ENCODE data around the gene CASKIN1.
"Not testable (repeated sequence)": the region's sequence is repeated elsewhere in the genome, so short reads cannot be mapped to it uniquely, and the experiment has no call there.

CASKIN1 gene

DNA sequence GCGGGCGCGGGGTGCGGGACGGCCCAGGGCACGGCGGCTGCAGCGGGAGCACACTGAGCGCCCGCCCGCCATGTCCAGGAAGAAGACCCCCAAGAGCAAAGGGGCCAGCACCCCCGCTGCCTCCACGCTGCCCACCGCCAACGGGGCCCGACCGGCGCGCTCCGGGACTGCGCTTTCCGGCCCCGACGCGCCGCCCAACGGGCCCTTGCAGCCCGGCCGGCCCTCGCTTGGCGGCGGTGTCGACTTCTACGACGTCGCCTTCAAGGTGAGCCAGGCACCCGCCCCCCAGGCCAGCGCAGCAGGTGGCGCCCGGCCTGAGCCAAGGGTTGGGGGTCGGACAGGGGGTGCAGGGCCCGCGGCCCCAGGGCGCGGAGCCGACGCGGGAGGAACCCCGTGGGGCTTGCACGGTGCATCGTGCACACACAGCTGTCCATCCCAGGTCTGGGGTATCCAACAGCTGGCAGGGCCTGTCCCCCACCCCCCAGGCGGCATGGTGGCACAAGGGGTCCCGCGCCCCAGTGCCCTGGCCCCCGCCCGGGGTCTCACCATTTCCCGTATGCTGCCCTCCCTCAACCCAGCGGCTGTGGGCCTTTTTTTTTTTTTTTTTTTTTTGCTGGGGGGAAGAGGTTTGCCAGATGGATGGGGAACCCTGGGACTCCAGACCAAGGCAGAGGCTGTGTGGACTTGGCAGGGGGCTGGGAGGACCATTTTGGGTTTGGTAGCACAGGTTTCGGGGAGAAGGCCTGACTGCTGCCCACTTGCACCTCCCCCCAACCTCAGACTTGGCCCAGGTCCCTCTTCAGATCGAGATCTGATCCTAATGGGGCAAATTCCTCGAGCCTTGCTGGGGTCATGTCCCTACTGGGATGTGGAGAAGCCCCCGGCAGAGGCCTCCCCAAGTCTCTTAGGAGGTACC lies 47.4 kb downstream of the CASKIN1 start:
- no peak for DNase-seq (ENCODE audit: extremely low spot score, insufficient read length, low read depth)
- FAIRE-seq = no peak

GRCh38 chr16:2147981-2148671 lies 48.3 kb downstream of the CASKIN1 start, which contains the start of gene RAB26:
Gene RAB26, plus strand, starts transcription at chr16:2148625. Its CDS starts 159 bp downstream, at chr16:2148784.
- DNase-seq (ENCODE audit: extremely low spot score, insufficient read length, low read depth) (no peak), FAIRE-seq (no peak)

GRCh38 chr16:2147378-2147777 lies 49.0 kb downstream of the CASKIN1 start:
- FAIRE-seq (no peak), DNase-seq (ENCODE audit: extremely low spot score, insufficient read length, low read depth) (no peak)

- no peak for DNase-seq (ENCODE audit: extremely low spot score, insufficient read length, low read depth)
- no peak for FAIRE-seq
Measured at GRCh38 chr16:2145843-2146242, 50.6 kb downstream of the CASKIN1 start.

GRCh38 chr16:2143878-2144485 lies 52.4 kb downstream of the CASKIN1 start:
- DNase-seq (ENCODE audit: extremely low spot score, insufficient read length, low read depth) = no peak
- no peak for FAIRE-seq

GRCh38 chr16:2142942-2143877 lies 53.2 kb downstream of the CASKIN1 start:
- FAIRE-seq = no peak
- DNase-seq (ENCODE audit: extremely low spot score, insufficient read length, low read depth) = no peak

GRCh38 chr16:2135770-2136490 lies 60.5 kb downstream of the CASKIN1 start, which contains the start of gene PKD1:
Gene PKD1, minus strand, starts transcription at chr16:2135898. Its CDS starts 209 bp downstream, at chr16:2135689.
- FAIRE-seq = peak; percentile 92
- not testable (repeated sequence) for DNase-seq (ENCODE audit: extremely low spot score, insufficient read length, low read depth)

- not testable (repeated sequence) for DNase-seq (ENCODE audit: extremely low spot score, insufficient read length, low read depth); FAIRE-seq
Measured at GRCh38 chr16:2135071-2135470, 61.3 kb downstream of the CASKIN1 start.

DNA sequence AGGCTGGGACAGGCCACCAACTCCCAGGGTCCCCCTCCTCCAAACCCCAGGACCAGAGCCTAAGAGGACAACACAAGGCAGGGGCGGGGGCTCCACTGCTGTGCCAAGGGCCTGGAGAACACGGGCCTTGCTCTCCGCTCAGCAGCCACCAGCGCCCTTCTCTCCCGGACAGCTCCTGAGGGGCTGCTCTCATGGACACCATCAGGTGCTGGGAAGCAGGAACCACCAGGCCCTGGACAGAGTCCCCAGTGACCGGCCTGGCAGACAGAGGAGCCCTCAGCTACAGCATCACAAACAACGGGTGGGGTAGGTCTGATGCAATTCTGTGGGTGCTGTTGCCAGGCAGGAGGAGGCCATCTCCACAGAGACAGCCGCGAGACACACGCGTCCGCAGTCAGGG lies 62.6 kb downstream of the CASKIN1 start:
- DNase-seq (ENCODE audit: extremely low spot score, insufficient read length, low read depth); FAIRE-seq: not testable (repeated sequence)

GRCh38 chr16:2129890-2130447 lies 66.4 kb downstream of the CASKIN1 start:
- FAIRE-seq; DNase-seq (ENCODE audit: extremely low spot score, insufficient read length, low read depth): not testable (repeated sequence)

GRCh38 chr16:2129251-2129650 lies 67.2 kb downstream of the CASKIN1 start:
- not testable (repeated sequence) for DNase-seq (ENCODE audit: extremely low spot score, insufficient read length, low read depth); FAIRE-seq

DNA sequence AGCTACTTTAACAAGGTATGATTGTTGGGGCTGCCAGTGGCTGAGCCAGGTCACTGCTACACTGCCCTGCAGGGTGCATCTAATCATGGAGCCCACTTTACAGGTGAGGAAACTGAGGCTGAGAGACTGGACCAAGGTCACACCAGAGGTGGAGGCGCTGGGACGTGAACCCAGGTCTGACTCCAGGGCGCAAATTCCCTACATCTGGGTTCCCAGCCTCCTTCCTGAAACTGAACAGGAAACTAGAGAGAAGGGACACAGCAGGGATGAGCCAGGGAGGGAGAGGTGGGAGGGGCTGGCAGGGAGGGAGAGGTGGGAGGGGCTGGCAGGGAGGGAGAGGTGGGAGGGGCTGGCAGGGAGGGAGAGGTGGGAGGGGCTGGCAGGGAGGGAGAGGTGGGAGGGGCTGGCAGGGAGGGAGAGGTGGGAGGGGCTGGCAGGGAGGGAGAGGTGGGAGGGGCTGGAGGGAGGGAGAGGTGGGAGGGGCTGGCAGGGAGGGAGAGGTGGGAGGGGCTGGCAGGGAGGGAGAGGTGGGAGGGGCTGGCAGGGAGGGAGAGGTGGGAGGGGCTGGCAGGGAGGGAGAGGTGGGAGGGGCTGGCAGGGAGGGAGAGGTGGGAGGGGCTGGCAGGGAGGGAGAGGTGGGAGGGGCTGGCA lies 68.7 kb downstream of the CASKIN1 start:
- FAIRE-seq; DNase-seq (ENCODE audit: extremely low spot score, insufficient read length, low read depth): not testable (repeated sequence)
